ENCODE measurements around the gene CAMK2B. TPM values are rescaled to one million over a fixed set of nuclear protein-coding genes. Genes with fewer than 3 reads are reported as not detected.
"Not testable (repeated sequence)": the region's sequence is repeated elsewhere in the genome, so short reads cannot be mapped to it uniquely, and the experiment has no call there.

Gene CAMK2B
- total RNA-seq, 1 donor from 2014 or later, result 3.2 TPM

GRCh38 chr7:44208085-44208484 is 117.3 kb downstream of the CAMK2B start:
- no peak overlapping the region for H3K27ac ChIP-seq
- no peak overlapping the region for H3K4me3 ChIP-seq
- peaks cover 74 to 87% of the 10 kb centered on the region in 2 donors for H3K36me3 ChIP-seq
- H3K4me1 ChIP-seq, result no peaks in the 10 kb centered on the region
- intact Hi-C loops (cut with DNase I), result no loop called here
- H3K9me3 ChIP-seq, result no peaks in the 10 kb centered on the region
- H3K27me3 ChIP-seq, result no peaks in the 10 kb centered on the region
- no peak for DNase-seq (ENCODE audit: low spot score in 2 of 2)
- TF ChIP-seq CTCF (IDR thresholded peaks at IDR 0.05), result no peak

- Histone ChIP-seq H3K9me3 (no peaks in the 10 kb centered on the region), H3K4me1 (no peaks in the 10 kb centered on the region), H3K27me3 (no peaks in the 10 kb centered on the region), H3K27ac (no peak overlapping the region), H3K36me3 (peaks cover 54 to 67% of the 10 kb centered on the region in 2 donors), H3K4me3 (no peak overlapping the region)
- no peak for DNase-seq (ENCODE audit: low spot score in 2 of 2)
- no peak for TF ChIP-seq CTCF (IDR thresholded peaks at IDR 0.05)
- intact Hi-C loops (cut with DNase I), result no loop called here
Measured at GRCh38 chr7:44206008-44206407, 119.4 kb downstream of the CAMK2B start.

- no peaks in the 10 kb centered on the region for H3K27me3 ChIP-seq
- H3K9me3 ChIP-seq, result no peaks in the 10 kb centered on the region
- H3K4me1 ChIP-seq, result no peaks in the 10 kb centered on the region
- DNase-seq (ENCODE audit: low spot score in 2 of 2), result no peak
- H3K36me3 ChIP-seq, result peaks cover 16 to 25% of the 10 kb centered on the region in 2 donors
- peak overlapping the region; percentile 67 to 88 for H3K4me3 ChIP-seq
- H3K27ac ChIP-seq, result no peak overlapping the region
- TF ChIP-seq CTCF (IDR thresholded peaks at IDR 0.05), result no peak
- intact Hi-C loops (cut with DNase I), result loop anchor here (1.0 to 5.0 kb wide), 4 partner anchors 57 to 183 kb away; partner anchors contain the start of gene POLD2
Measured at GRCh38 chr7:44201813-44202212, 123.6 kb downstream of the CAMK2B start.

GRCh38 chr7:44200699-44201461 is 124.5 kb downstream of the CAMK2B start, which contains the start of gene YKT6:
Gene YKT6 (plus strand): TSS chr7:44200978. CDS start chr7:44201136, 158 bp downstream.
- H3K27me3 ChIP-seq, result no peaks in the 10 kb centered on the region
- TF ChIP-seq CTCF (IDR thresholded peaks at IDR 0.05), result peak; percentile 45 to 81 (median 73)
- H3K4me3 ChIP-seq, result peak within 1 kb of the TSS; percentile 67 to 88
- H3K27ac ChIP-seq, result peak within 1 kb of the TSS; percentile 73 to 74
- intact Hi-C loops (cut with DNase I), result loop anchor here (1.0 to 5.0 kb wide), 4 partner anchors 58 to 182 kb away; partner anchors contain the start of gene POLD2
- no peaks in the 10 kb centered on the region for H3K9me3 ChIP-seq
- H3K4me1 ChIP-seq, result no peaks in the 10 kb centered on the region
- H3K36me3 ChIP-seq, result peaks cover 12 to 16% of the 10 kb centered on the region in 2 donors
- peak; percentile 77 to 97 for DNase-seq (ENCODE audit: low spot score in 2 of 2)

GRCh38 chr7:44200163-44200562 is 125.2 kb downstream of the CAMK2B start:
- intact Hi-C loops (cut with DNase I), result loop anchor here (2.0 to 5.0 kb wide), 3 partner anchors 59 to 127 kb away; partner anchors contain the start of gene POLD2
- H3K4me1 ChIP-seq; H3K9me3 ChIP-seq; H3K4me3 ChIP-seq; DNase-seq (ENCODE audit: low spot score in 2 of 2); H3K27me3 ChIP-seq; H3K27ac ChIP-seq; H3K36me3 ChIP-seq: not testable (repeated sequence)

GRCh38 chr7:44197474-44197873 is 127.9 kb downstream of the CAMK2B start:
- Histone ChIP-seq H3K4me3 (no peak overlapping the region), H3K9me3 (no peaks in the 10 kb centered on the region), H3K36me3 (no peaks in the 10 kb centered on the region), H3K27me3 (no peaks in the 10 kb centered on the region), H3K27ac (no peak overlapping the region), H3K4me1 (no peaks in the 10 kb centered on the region)
- TF ChIP-seq CTCF (IDR thresholded peaks at IDR 0.05), result no peak
- intact Hi-C loops (cut with DNase I), result loop anchor here (2.0 kb wide), 1 partner anchor 177 kb away; no protein-coding TSS in a partner anchor
- no peak for DNase-seq (ENCODE audit: low spot score in 2 of 2)
